Fibroblast of peridontal ligament (primary cell): Measurements from ENCODE around the gene IGF2R.

Experiments
- DNase-seq: peaks from one replicate; pipeline ENCODE4 v3.0.0-alpha.2; 2010; ENCODE audit errors: extremely low read depth

IGF2R gene

GRCh38 chr6:160028487-160029275, 59.8 kb downstream of the IGF2R start:
- DNase-seq = no peak

GRCh38 chr6:160029525-160029924, 60.6 kb downstream of the IGF2R start:
- no peak for DNase-seq

GRCh38 chr6:160030103-160030502, 61.2 kb downstream of the IGF2R start:
- DNase-seq = peak; percentile 98

GRCh38 chr6:160031442-160031841, 62.6 kb downstream of the IGF2R start:
- DNase-seq = no peak

- DNase-seq = no peak
Measured at GRCh38 chr6:160031871-160032270, 63.0 kb downstream of the IGF2R start.

- no peak for DNase-seq
Measured at GRCh38 chr6:160032538-160032937, 63.7 kb downstream of the IGF2R start.

- no peak for DNase-seq
Measured at GRCh38 chr6:160034036-160034930, 65.4 kb downstream of the IGF2R start.

- DNase-seq = no peak
Measured at GRCh38 chr6:160035241-160035640, 66.4 kb downstream of the IGF2R start.

- DNase-seq = no peak
Measured at GRCh38 chr6:160035693-160036330, 66.9 kb downstream of the IGF2R start.

GRCh38 chr6:160036331-160036695, 67.4 kb downstream of the IGF2R start:
- no peak for DNase-seq

GRCh38 chr6:160036790-160037206, 67.9 kb downstream of the IGF2R start:
- peak; percentile 95 for DNase-seq

GRCh38 chr6:160038479-160038878, 69.6 kb downstream of the IGF2R start:
- no peak for DNase-seq

- DNase-seq = no peak
Measured at GRCh38 chr6:160039441-160039840, 70.6 kb downstream of the IGF2R start.

GRCh38 chr6:160040055-160040454, 71.2 kb downstream of the IGF2R start:
- no peak for DNase-seq

GRCh38 chr6:160040527-160041264, 71.8 kb downstream of the IGF2R start:
- no peak for DNase-seq

- peak; percentile 85 for DNase-seq
Measured at GRCh38 chr6:160041608-160042007, 72.7 kb downstream of the IGF2R start.

GRCh38 chr6:160042014-160042773, 73.3 kb downstream of the IGF2R start:
- DNase-seq = peak; percentile 67

- DNase-seq = peak; percentile 75
Measured at GRCh38 chr6:160042788-160043301, 74.0 kb downstream of the IGF2R start.

- DNase-seq = no peak
Measured at GRCh38 chr6:160043784-160044183, 74.9 kb downstream of the IGF2R start.

GRCh38 chr6:160044687-160045086, 75.8 kb downstream of the IGF2R start:
- DNase-seq = no peak

GRCh38 chr6:160048471-160048870, 79.6 kb downstream of the IGF2R start:
- no peak for DNase-seq
